H9 (cell line): Measurements from ENCODE around the gene TSPAN9. TPM values are rescaled to one million over a fixed set of nuclear protein-coding genes. Genes with fewer than 3 reads are reported as not detected.
A peak's percentile ranks its signal among the peaks of the same experiment; 100 is the strongest.

ENCODE experiments used
- DNase-seq: peaks from one replicate; pipeline ENCODE4 v3.0.0-alpha.2; 2017
- H2AFZ ChIP-seq: one replicate; pipeline ENCODE4 v1.6.1; 2013; ENCODE audit warnings: mild to moderate bottlenecking, low read length, control low read depth, moderate library complexity
- H2AK5ac ChIP-seq: 2 replicates; pipeline ENCODE4 v1.6.1; 2013; ENCODE audit warnings: low read length, control low read depth, mixed read lengths; ENCODE audit not compliant: insufficient read length
- H2BK120ac ChIP-seq: one replicate; pipeline ENCODE4 v1.6.1; 2013; ENCODE audit warnings: low read depth, mild to moderate bottlenecking, low read length, control low read depth, inconsistent platforms; ENCODE audit not compliant: poor library complexity, severe bottlenecking
- H2BK12ac ChIP-seq: 2 replicates; pipeline ENCODE4 v1.6.1; 2013; ENCODE audit warnings: low read length, control low read depth, mixed read lengths, low read depth; ENCODE audit not compliant: insufficient read length
- H2BK15ac ChIP-seq: 2 replicates; pipeline ENCODE4 v1.6.1; 2013; ENCODE audit warnings: low read depth, low read length, control low read depth
- H2BK20ac ChIP-seq: one replicate; pipeline ENCODE4 v1.6.1; 2013; ENCODE audit warnings: low read depth, mild to moderate bottlenecking, low read length, control low read depth, inconsistent platforms; ENCODE audit not compliant: poor library complexity, severe bottlenecking
- H2BK5ac ChIP-seq: 2 replicates; pipeline ENCODE4 v1.6.1; 2013; ENCODE audit warnings: low read length, control low read depth, mixed read lengths; ENCODE audit not compliant: insufficient read length
- H3K14ac ChIP-seq: 2 replicates; pipeline ENCODE4 v1.6.1; 2013; ENCODE audit warnings: low read length, control low read depth; ENCODE audit not compliant: insufficient read depth
- H3K18ac ChIP-seq: 2 replicates; pipeline ENCODE4 v1.6.1; 2013; ENCODE audit warnings: low read depth, mild to moderate bottlenecking, mixed read lengths, low read length, control low read depth; ENCODE audit not compliant: insufficient read length
- H3K23ac ChIP-seq: 2 replicates; pipeline ENCODE4 v1.6.1; 2013; ENCODE audit warnings: low read length, control low read depth, mixed read lengths, low read depth; ENCODE audit not compliant: insufficient read length
- H3K23me2 ChIP-seq: 2 replicates; pipeline ENCODE4 v1.6.1; 2013; ENCODE audit warnings: low read depth, mild to moderate bottlenecking, mixed read lengths, low read length, control low read depth; ENCODE audit not compliant: insufficient read length, poor library complexity, severe bottlenecking
- H3K27ac ChIP-seq: 2 replicates; pipeline ENCODE4 v1.5.1; 2013; ENCODE audit warnings: low read length, control low read depth, mixed read lengths, low read depth; ENCODE audit not compliant: insufficient read length
- H3K27me3 ChIP-seq: 2 replicates; pipeline ENCODE4 v1.6.1; 2013; ENCODE audit warnings: low read length, control low read depth, inconsistent platforms; ENCODE audit not compliant: insufficient read depth
- H3K4ac ChIP-seq: 2 replicates; pipeline ENCODE4 v1.6.1; 2013; ENCODE audit warnings: low read depth, mild to moderate bottlenecking, control low read depth, inconsistent platforms, low read length, moderate library complexity
- H3K4me1 ChIP-seq: 2 replicates; pipeline ENCODE4 v1.6.1; 2013; ENCODE audit warnings: low read length, control low read depth, inconsistent platforms; ENCODE audit not compliant: insufficient read depth
- H3K4me2 ChIP-seq: 2 replicates; pipeline ENCODE4 v1.6.1; 2013; ENCODE audit warnings: low read length, control low read depth, mixed read lengths; ENCODE audit not compliant: insufficient read length, insufficient read depth
- H3K56ac ChIP-seq: 2 replicates; pipeline ENCODE4 v1.6.1; 2013; ENCODE audit warnings: low read depth, mild to moderate bottlenecking, mixed read lengths, low read length, control low read depth; ENCODE audit not compliant: insufficient read length
- H3K79me1 ChIP-seq: 2 replicates; pipeline ENCODE4 v1.6.1; 2013; ENCODE audit warnings: low read depth, mild to moderate bottlenecking, moderate library complexity, low read length, control low read depth, inconsistent platforms; ENCODE audit not compliant: insufficient read depth, poor library complexity, severe bottlenecking
- H3K79me2 ChIP-seq: 2 replicates; pipeline ENCODE4 v1.6.1; 2013; ENCODE audit warnings: low read length, control low read depth, inconsistent platforms; ENCODE audit not compliant: insufficient read depth
- H3K9ac ChIP-seq: 2 replicates; pipeline ENCODE4 v1.6.1; 2013; ENCODE audit warnings: low read length, control low read depth, mixed read lengths; ENCODE audit not compliant: insufficient read length; ENCODE audit errors: extremely low read depth
- H3K9me3 ChIP-seq: one replicate; pipeline ENCODE4 v1.6.1; 2013; ENCODE audit warnings: low read depth, low read length, inconsistent platforms; ENCODE audit not compliant: control insufficient read depth
- H3T11ph ChIP-seq: one replicate; pipeline ENCODE4 v1.6.1; 2013; ENCODE audit warnings: mild to moderate bottlenecking, low read length, control low read depth, inconsistent platforms
- H4K20me1 ChIP-seq: one replicate; pipeline ENCODE4 v1.6.1; 2013; ENCODE audit not compliant: control insufficient read depth, insufficient read length, insufficient read depth
- H4K5ac ChIP-seq: 2 replicates; pipeline ENCODE4 v1.6.1; 2013; ENCODE audit warnings: low read depth, mild to moderate bottlenecking, mixed read lengths, low read length, control low read depth; ENCODE audit not compliant: insufficient read length
- H4K8ac ChIP-seq: replicated peaks from 2 replicates; pipeline ENCODE4 v1.6.1; 2013; ENCODE audit warnings: low read length, control low read depth, mixed read lengths, low read depth; ENCODE audit not compliant: insufficient read length
- H4K91ac ChIP-seq: 2 replicates; pipeline ENCODE4 v1.6.1; 2013; ENCODE audit warnings: low read depth, mild to moderate bottlenecking, moderate library complexity, mixed read lengths, low read length, control low read depth; ENCODE audit not compliant: insufficient read length
- H3K27ac Mint-ChIP-seq, 3 experiments: 2 replicates in 2 of 3; 3 replicates in 1 of 3; pipeline ENCODE4 v1.8.0; 2020 to 2021; ENCODE audit warnings: mixed read lengths in 3 of 3, mild to moderate bottlenecking in 1 of 3, moderate library complexity in 1 of 3
- H3K27me3 Mint-ChIP-seq: 2 replicates; pipeline ENCODE4 v1.8.0; 2021; ENCODE audit warnings: low read depth, mild to moderate bottlenecking, moderate library complexity, mixed read lengths
- H3K36me3 Mint-ChIP-seq, 3 experiments: 2 replicates in 2 of 3; 3 replicates in 1 of 3; pipeline ENCODE4 v1.8.0; 2020 to 2021; ENCODE audit warnings: low read depth in 3 of 3, mixed read lengths in 3 of 3; ENCODE audit not compliant: insufficient read depth in 1 of 3
- H3K4me1 Mint-ChIP-seq, 2 experiments: 2 replicates each; pipeline ENCODE4 v1.8.0; 2020; ENCODE audit warnings: mixed read lengths in 2 of 2
- H3K4me3 Mint-ChIP-seq, 2 experiments: 2 replicates in 1 of 2; 3 replicates in 1 of 2; pipeline ENCODE4 v1.8.0; 2020 to 2021; ENCODE audit warnings: mild to moderate bottlenecking in 2 of 2, mixed read lengths in 2 of 2, moderate library complexity in 1 of 2
- H3K9me3 Mint-ChIP-seq, 2 experiments: 2 replicates in 1 of 2; 3 replicates in 1 of 2; pipeline ENCODE4 v1.8.0; 2020; ENCODE audit warnings: mild to moderate bottlenecking in 2 of 2, mixed read lengths in 2 of 2, moderate library complexity in 1 of 2
- CTCF ChIP-seq: fragments of 200-600 bp; sonication (generic); conservative IDR thresholded peaks from 3 replicates; pipeline ENCODE4 v1.8.0; 2021; ENCODE audit warnings: antibody characterized with exemption, mild to moderate bottlenecking
- WGBS: extraction: QIAGEN DNeasy Blood & Tissue Kit; methylation state at CpG from one replicate; pipeline ENCODE4 v1.1.7; 2013; ENCODE audit warnings: missing lambda C conversion rate, low lambda C conversion rate, mixed read lengths; ENCODE audit not compliant: insufficient read length; ENCODE audit errors: extremely low coverage; 5-methylcytosine and 5-hydroxymethylcytosine counted together
- total RNA-seq: library from RNA; stranded (reverse); gene quantifications from 2 replicates; pipeline ENCODE4 v1.2.1, GENCODE V29; 2021

The TSPAN9 gene
- total RNA-seq, 1 experiment from 2014 or later = 19.0 TPM

GRCh38 chr12:3313066-3313465 lies 235.9 kb downstream of the TSPAN9 start:
- H3K27ac ChIP-seq = no peak overlapping the region

More at GRCh38 chr12:3313066-3313465, 235.9 kb downstream of the TSPAN9 start:
- no peak overlapping the region for H2BK20ac ChIP-seq
- H3K14ac ChIP-seq = no peak overlapping the region
- H3K9ac ChIP-seq = no peak overlapping the region
- H3T11ph ChIP-seq = no peak overlapping the region
- no peak for TF ChIP-seq CTCF
- no peaks in the 10 kb centered on the region for H3K79me2 ChIP-seq
- no peak overlapping the region for H4K8ac ChIP-seq
- H3K4me2 ChIP-seq = no peak overlapping the region
- WGBS = no CpG with 5 or more reads among the region's 13 CpGs
- no peak overlapping the region for H2BK5ac ChIP-seq
- Mint-ChIP-seq H3K4me1 (peaks cover 0 to 23% of the 10 kb centered on the region in 2 experiments; a peak in 3 of 4 replicates), H3K36me3 (no peaks in the 10 kb centered on the region), H3K9me3 (no peaks in the 10 kb centered on the region), H3K4me3 (no peak overlapping the region), H3K27ac (peak overlapping the region in 1 of 3 experiments; percentile 65; a peak in 1 of 7 replicates), H3K27me3 (peaks cover 15% of the 10 kb centered on the region)
- H2BK120ac ChIP-seq = no peak overlapping the region
- H4K91ac ChIP-seq = no peak overlapping the region
- H4K20me1 ChIP-seq = no peaks in the 10 kb centered on the region
- no peaks in the 10 kb centered on the region for H3K4me1 ChIP-seq
- no peak overlapping the region for H4K5ac ChIP-seq
- H3K56ac ChIP-seq = no peak overlapping the region
- no peak overlapping the region for H3K4ac ChIP-seq
- H3K79me1 ChIP-seq = no peaks in the 10 kb centered on the region
- H3K23me2 ChIP-seq = no peaks in the 10 kb centered on the region
- H2AK5ac ChIP-seq = no peak overlapping the region
- DNase-seq = no peak
- no peaks in the 10 kb centered on the region for H3K27me3 ChIP-seq
- H3K23ac ChIP-seq = no peak overlapping the region
- H3K18ac ChIP-seq = no peak overlapping the region
- no peak overlapping the region for H2BK15ac ChIP-seq
- H3K9me3 ChIP-seq = no peaks in the 10 kb centered on the region
- H2BK12ac ChIP-seq = no peak overlapping the region
- H2AFZ ChIP-seq = no peak overlapping the region
